ENCODE measurements around the gene TMC3.
A peak's percentile ranks its signal among the peaks of the same experiment; 100 is the strongest.
"Not testable (repeated sequence)": the region's sequence is repeated elsewhere in the genome, so short reads cannot be mapped to it uniquely, and the experiment has no call there.

Gene TMC3

GRCh38 chr15:81373775-81374395 is at the start of gene TMC3:
Gene TMC3 (minus strand): TSS chr15:81374213. CDS start chr15:81374077, 136 bp downstream.
- peak in 27 of 58 donors; percentile 3 to 57 (median 18) for DNase-seq

GRCh38 chr15:81421461-81421860 is 47.4 kb upstream of the TMC3 start:
- DNase-seq, result no peak

- DNase-seq, result no peak
Observed at GRCh38 chr15:81419332-81419943, 45.4 kb upstream of the TMC3 start.

- DNase-seq, result no peak
Observed at GRCh38 chr15:81418891-81419290, 44.9 kb upstream of the TMC3 start.

- DNase-seq, result no peak
Observed at GRCh38 chr15:81418444-81418843, 44.4 kb upstream of the TMC3 start.

- not testable (repeated sequence) for DNase-seq
Observed at GRCh38 chr15:81414274-81414968, 40.4 kb upstream of the TMC3 start.

- no peak for DNase-seq
Observed at GRCh38 chr15:81413851-81414250, 39.8 kb upstream of the TMC3 start.

- DNase-seq, result peak in 1 of 58 donors; percentile 26
Observed at GRCh38 chr15:81411969-81412633, 38.1 kb upstream of the TMC3 start.

- DNase-seq, result no peak
Observed at GRCh38 chr15:81411051-81411450, 37.0 kb upstream of the TMC3 start.

- peak in 40 of 58 donors; percentile 2 to 87 (median 27) for DNase-seq
Observed at GRCh38 chr15:81410318-81410753, 36.3 kb upstream of the TMC3 start.

GRCh38 chr15:81407718-81408117 is 33.7 kb upstream of the TMC3 start:
- DNase-seq, result peak in 3 of 58 donors; percentile 2 to 13 (median 4)

- peak in 1 of 58 donors; percentile 1 for DNase-seq
Observed at GRCh38 chr15:81407176-81407575, 33.2 kb upstream of the TMC3 start.

- DNase-seq, result peak in 1 of 58 donors; percentile 11
Observed at GRCh38 chr15:81400640-81401236, 26.7 kb upstream of the TMC3 start.

GRCh38 chr15:81398910-81399551 is 25.0 kb upstream of the TMC3 start:
- no peak for DNase-seq

- DNase-seq, result no peak
Observed at GRCh38 chr15:81398456-81398855, 24.4 kb upstream of the TMC3 start.

- DNase-seq, result no peak
Observed at GRCh38 chr15:81394603-81395002, 20.6 kb upstream of the TMC3 start.

GRCh38 chr15:81391657-81392056 is 17.6 kb upstream of the TMC3 start:
- no peak for DNase-seq

- DNase-seq, result no peak
Observed at GRCh38 chr15:81388436-81388770, 14.4 kb upstream of the TMC3 start.

GRCh38 chr15:81387621-81388435 is 13.8 kb upstream of the TMC3 start:
- DNase-seq, result no peak

- DNase-seq, result no peak
Observed at GRCh38 chr15:81386947-81387346, 12.9 kb upstream of the TMC3 start.
